ENCODE data around the gene SERINC1.

SERINC1 gene

DNA sequence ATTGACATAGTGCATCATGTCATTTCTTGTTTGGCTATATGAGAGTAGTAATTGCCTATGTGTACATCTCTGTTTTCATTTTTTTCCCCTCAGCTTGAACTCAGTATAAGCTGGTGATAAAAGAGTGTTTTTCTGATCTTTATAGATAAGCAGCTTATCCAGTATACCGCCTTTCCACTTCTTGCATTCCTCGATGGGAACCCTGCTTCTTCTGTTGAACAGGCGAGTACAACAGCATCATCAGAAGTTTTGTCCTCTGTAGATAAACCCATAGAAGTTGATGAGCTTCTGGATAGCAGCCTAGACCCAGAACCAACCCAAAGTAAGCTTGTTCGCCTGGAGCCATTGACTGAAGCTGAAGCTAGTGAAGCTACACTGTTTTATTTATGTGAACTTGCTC lies 39.8 kb downstream of the SERINC1 start:
- DNase-seq, result no peak

DNA sequence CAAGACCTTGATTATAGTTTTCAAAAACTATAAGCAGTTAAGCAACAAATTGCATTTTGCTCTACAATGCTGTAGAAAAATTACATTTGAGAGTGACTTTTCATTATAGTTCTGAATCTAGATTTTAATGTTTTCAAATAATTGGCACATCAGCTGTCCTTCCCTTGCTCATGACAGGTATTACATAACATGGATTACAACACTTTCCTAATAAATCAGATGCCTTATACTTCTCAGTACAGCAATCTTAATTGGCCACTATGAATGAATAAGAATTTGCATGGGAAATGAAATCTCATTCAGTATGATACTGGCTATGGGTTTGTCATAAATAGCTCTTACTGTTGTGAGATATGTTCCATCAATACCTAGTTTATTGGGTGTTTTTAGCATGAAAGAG lies 42.3 kb downstream of the SERINC1 start:
- no peak for DNase-seq

DNA sequence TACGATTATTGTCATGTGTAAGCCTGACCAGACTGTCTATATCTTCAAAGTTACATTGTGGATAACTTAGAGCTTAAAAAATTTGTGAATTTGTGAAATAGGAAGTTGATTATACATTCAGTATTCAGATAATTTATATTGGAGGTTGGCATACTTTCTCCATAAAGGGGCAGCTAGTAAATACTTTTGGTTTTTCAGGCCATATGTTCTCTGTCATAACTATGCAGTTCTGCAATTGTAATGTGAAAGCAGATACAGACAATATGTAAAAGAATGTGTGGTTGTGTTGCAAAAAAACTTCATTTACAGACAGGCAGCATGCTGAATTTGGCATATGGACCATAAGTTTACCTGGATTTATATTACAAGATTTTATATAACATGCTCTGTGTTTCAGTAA lies 42.8 kb downstream of the SERINC1 start:
- DNase-seq, result no peak

DNA sequence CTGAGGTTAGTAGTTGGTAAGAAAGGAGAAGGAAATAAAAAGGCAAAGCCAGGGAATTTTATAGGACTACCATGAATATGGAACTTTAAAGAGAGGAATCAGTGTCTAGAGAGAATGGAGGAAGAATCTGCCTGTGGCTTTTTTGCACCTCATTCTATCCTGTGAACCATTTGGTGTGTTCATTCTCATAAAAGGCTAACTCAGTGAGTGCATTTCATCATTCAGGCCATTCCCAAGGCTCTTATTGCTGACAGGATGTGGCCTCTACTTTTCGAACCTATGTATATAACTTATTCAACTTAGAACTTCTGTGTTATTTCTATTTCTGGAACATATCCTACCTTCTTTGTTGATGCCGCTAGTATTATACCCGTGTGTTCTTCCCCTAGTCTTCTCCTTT lies 45.0 kb downstream of the SERINC1 start:
- DNase-seq, result no peak

DNA sequence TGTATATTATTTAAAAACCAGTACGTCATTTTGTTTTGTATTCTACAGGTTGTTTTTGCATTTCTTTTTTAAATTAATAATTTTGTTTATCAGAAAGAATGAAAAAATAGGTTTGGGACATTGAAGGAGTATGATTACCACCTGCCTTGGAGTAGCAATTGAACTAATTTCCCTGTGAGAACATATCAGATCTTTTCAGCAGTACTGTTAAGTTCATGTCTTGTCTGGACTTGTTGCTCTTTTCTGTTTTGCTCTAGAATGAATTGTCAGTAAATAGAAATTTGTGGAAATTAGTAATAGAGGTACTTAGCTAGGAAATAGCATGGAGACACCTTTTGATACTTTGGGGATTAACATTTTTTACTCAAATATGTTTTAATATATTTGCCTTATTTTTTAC lies 47.9 kb downstream of the SERINC1 start:
- no peak for DNase-seq

DNA sequence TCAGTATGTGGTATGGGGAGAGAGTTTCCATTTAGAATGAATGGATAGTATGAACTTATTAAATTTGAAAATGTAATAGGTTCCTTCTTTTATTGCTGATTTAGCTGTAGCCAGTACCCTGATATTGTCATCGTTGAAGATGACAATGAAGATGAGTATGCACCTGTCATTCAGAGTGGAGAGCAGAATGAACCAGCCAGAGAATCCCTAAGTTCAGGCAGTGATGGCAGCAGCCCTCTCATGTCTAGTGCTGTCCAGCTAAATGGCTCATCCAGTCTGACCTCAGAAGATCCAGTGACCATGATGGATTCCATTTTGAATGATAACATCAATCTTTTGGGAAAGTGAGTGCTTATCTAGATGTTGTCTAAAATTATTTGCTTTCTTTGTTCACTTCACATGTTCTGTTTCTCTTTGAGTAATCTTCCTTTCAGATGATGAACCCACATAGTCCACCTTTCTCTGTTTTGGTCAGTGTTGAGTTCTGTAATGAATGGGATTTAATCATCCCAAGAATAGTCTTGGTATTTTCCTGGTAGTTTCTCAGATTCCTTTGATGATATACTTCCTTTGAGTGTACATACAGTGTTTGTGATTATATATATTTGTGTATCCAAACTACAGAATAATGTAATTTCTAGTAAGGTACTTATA lies 48.9 kb downstream of the SERINC1 start:
- no peak for DNase-seq

DNA sequence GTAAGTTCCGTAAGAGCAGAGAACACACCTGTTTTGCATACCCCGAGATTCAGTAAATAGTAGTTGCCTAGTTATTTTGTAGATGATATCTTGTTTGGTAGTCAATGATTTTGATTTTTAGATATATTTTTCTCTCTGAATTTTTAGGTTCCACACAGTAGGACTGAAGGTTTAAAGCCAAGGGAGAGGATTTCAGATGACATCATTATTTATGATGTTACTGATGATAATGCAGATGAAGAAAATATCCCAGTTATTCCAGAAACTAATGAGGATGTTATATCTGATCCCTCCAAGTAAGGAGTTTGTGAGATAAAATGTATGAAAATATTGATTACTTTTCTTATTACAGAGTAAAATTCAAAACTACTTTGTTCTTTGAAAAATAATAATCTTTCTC lies 49.6 kb downstream of the SERINC1 start:
- DNase-seq, result no peak

DNA sequence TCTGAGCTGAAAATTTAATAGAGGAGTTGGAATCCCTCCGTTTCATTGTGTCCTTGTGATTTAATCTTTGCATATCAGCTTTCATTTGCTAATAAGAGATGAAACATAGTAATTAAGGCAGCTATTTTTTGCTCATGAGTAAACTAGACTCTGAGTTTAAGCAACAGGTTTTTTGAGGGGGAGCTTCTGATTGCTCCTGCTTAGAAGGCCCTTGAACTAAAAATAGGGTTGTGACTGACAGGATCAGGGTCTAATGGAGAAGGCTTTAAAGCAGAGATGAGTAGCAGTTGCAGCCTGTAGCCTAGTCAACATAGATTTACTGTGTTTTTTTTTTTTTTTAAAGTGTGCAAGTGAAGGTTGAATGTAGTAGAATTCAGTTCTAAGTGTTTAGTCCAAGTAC lies 54.8 kb downstream of the SERINC1 start:
- DNase-seq, result no peak

DNA sequence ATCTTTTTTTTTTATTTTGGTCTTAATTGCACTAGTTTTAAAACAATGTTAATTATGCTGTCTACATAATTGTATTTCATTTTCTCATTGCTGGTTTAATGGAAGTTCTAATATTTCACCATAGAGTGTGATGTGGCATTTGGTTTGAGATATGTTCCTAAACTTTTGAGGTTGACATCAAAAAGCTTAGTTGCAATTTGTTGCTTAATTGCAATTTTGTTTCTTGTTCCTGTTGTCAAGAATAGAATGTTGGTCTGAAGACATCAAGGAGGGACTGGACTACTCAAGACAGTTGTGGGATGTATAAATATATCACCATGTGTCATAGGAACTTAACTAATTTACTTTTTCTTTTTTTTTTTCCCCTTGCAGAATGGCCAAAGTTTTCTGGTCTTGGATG lies 59.6 kb downstream of the SERINC1 start:
- DNase-seq, result no peak

DNA sequence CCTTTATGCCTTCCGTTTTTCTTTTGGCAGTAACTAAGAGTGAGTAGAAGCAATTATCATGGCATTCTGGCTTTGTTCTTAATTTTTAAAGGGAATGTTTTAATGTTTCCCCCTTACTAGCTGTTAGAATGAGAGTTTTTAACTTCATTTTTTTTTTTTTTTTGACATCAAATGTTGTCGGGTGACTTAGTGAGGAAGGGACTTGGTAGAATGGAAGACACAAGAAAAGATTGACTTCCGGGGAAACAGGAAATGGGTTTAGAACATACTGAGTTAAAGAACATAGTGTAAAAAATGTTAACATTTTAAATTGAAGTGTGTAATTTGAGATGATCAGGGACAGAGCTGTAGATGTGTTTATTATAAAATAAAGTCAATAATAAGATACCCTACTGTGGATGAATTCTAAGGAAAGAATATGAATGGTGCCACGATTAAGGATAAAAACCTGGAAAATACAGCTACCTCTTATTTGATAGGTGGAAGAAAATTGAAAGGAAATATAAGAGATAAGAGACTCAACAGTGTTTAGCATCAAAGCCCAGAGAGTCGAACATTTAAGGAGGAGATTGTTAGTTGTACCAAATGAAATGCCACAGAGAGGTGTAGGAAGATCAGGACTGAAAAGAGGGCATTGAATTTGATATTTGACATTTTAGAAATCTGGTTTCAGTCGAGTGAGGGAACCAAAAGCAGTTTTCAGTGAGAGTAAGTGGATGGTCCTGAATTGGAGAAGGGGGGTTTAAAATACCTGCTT lies 62.7 kb downstream of the SERINC1 start:
- DNase-seq, result no peak

DNA sequence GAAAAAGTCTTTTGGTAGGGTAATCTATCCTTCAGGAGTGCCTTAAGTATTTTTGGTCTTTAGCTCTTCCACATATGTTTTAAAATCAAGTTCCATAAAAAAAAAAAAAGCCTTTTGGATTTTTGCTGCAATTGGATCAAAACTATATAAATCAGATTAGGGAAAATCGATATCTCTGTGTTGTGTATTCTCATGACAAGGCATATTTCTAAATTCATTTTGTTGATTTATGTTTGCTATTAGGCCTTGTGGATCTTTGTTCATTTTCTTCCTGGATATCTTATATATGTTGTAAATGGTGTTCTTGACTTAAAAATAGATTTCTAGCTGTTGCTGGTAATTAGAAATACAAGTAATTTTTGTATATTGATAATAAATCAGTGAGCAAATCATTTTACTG lies 63.4 kb downstream of the SERINC1 start:
- no peak for DNase-seq

DNA sequence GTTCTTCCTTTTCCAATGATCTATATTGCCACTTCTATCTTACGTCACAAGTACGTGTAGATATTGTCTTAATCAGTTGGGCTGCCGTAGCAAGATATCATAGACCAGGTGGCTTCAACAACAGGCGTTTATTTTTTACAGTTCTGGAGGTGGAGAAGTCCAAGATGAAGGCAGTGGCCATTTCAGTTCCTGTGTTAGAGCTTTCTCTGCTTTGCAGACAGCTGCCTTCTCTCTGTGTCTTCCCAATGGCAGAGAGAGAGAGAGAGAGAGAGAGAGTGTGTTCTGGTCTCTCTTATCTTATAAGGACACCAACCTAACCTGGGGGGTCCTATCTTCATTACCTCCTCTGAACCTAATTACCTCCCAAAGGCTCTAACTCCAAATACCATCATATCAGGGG lies 63.9 kb downstream of the SERINC1 start:
- DNase-seq, result no peak

DNA sequence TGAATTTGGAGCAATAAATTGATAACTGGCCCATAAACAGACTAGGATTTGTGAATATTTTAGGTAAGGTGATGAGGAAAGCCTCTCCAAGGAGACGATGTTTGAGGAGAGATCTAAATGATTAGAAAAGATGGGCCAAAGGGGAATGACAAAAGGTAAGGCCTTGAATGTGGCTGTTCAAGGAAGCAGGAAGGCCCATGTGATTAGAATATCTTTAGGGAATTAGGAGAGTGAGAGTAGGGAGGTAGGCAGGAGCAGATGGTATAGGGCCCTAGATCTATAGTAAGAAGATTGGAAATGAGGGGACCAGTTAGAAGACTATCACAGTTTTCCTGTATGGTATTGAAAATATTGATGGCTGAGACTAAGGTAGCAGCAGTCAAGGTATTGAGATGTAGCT lies 65.4 kb downstream of the SERINC1 start:
- no peak for DNase-seq

DNA sequence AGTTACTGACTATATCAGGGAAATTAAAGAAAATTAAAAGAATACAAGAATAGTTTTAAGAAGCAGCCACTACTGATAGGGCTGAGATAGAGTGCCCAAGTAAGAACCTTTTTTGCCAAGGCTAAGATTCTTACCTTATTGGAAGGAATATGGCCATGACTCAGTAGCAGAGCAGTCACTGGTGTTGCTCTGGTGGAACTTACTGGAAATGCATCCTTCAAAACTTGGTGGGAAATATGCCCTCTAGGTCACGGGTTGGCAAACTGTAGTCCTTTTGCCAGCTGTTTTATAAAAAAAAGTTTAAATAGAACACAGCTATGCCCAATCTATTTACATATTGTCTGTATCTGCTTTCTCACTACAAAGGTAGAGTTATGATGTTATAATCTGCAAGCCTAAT lies 66.2 kb downstream of the SERINC1 start:
- no peak for DNase-seq

DNA sequence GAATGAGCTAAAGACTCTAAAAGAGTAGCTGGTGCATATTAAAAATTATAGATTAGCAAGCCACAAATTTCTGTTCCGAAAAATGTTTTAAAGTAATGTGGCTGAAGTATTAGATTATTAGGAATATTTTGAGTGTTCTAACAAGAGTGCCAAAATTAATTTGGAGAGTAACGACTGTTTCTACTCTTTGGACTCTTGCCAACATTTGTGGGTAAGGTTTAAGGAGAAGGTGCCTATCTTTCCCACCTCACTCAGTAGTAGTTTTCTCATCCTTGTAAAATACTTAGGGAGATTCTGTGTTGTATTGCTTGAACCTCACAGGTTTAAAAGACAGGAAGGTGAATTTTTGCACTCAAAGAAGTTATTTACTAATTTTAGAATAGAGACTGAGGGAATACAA lies 67.2 kb downstream of the SERINC1 start:
- DNase-seq, result no peak

DNA sequence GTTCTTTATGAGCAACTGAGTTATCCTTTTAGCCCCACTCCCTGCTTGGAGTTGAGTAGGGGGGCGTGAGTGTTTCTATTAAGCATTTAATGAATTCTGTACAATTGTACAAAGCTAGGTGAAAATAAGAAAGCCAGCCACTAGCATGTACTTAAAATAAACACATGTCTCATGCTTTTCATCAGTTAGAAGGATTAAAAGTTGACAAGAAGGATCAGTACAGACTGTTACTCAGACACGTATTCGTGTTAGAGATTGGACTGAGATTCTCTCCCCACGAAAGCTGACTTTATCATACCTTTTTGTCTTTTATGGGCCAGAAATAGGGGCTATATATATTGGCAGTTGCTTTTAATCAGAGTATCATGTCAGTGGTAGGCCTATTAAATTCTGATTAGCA lies 70.5 kb downstream of the SERINC1 start:
- DNase-seq, result no peak

DNA sequence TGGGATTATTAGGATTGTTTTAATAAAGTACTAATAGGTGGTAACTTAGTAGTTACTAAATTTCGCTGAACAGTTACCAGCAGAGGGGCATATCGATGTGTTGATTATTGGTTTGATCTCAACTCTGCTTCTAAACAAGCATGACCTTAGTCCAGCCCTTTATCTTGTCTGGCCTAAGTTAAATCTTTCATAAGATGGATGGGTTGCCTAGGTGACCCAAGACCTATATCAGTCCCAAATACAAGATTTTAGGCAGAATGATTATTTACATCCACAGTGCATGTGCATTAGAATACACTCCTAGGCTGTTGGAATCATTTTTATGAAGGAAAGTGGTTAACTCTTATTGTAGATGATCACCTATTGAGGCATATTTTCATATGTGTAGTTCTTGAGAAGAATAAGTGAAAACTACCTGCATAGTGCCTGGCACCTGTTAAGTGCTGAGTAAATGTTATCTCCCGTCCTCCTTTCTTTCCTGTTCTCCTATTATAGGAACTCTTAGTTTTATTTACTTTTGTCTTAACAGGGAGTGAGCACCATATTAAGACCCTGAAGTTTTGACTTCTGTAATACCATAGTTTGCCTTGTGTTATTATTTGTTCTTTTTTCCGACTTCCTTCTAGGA lies 71.0 kb downstream of the SERINC1 start:
- no peak for DNase-seq

DNA sequence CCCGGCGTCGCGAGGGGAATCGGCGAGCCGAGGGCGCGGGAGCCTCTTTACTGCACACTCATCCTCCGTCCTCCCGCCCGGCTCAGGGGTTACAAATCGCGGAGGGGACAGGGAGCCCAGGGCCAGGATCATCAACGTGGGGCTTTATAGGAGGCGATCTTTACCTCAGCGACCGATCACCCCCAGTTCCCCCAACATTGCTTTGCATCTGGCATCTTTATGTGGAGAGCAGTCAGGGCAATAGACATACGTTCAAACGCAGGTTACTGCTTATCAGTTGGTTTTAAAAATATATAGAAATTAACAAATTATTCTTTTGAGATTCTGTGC lies 71.5 kb downstream of the SERINC1 start:
- no peak for DNase-seq

DNA sequence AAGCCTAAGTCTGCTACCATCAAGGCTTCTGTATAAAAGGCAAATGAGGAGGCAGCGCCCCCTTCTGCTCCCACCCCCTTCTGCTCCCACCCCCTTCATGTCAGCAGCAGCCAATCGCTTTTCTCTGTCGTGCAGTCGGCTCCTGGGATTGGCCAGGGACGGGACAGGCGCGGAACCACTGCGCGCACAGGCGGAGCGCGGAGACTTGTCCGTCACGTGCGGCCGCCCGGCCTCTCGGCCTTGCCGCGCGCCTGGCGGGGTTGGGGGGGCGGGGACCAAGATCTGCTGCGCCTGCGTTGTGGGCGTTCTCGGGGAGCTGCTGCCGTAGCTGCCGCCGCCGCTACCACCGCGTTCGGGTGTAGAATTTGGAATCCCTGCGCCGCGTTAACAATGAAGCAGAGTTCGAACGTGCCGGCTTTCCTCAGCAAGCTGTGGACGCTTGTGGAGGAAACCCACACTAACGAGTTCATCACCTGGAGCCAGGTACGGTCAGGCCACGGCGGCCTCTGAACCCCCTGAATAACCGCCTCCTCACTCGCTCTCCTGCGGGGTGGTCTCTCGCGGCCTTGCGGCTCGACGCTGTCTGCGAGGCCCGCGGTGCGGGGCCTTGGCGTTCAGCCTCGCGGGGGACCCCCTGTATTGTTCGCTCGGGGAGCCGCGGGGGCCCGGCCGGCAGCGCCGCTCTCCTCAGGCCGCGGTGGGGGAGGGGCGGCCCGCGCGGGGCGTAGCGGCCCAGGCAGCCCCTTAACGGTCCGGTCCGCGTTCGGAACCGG lies 72.1 kb downstream of the SERINC1 start, which contains the start of gene HSF2:
TSS of gene HSF2 (plus strand) at position 305 of the 773 bp plus-strand sequence. CDS start at position 391, 86 bp downstream.
- DNase-seq, result peak; percentile 65

DNA sequence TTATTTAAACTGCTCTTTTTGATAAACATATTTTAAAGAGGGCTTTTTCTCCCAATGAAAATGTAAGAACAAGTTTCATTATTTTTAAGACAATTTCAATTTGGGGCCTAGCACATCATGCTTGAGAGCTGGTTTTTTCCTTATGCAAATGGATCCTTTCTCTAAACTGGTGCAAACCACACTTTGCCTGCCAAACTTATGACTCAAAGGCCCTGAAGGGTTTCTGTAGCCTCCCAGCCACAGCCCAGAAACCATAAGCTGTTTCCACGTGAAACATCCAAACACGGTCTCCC lies 72.6 kb downstream of the SERINC1 start:
- no peak for DNase-seq

DNA sequence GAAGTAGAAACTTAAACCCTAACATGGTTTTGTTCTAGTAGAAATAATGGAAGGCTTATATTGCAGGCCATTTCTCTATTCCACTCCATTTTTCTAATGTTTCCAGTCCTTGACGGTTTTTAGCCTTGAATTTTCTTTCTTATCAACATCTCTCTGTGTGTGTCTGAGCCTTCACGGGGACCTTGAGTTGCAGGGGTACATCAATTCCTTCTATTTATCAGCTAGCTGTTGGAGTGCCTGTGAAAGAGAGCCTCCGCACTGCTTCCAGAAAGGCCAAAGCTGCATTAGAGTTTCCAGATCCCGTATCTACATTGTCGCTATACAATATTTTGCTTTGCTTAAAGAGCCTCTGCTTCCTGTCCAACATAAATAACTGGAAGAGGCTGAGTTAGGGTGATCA lies 77.6 kb downstream of the SERINC1 start:
- DNase-seq, result no peak

DNA sequence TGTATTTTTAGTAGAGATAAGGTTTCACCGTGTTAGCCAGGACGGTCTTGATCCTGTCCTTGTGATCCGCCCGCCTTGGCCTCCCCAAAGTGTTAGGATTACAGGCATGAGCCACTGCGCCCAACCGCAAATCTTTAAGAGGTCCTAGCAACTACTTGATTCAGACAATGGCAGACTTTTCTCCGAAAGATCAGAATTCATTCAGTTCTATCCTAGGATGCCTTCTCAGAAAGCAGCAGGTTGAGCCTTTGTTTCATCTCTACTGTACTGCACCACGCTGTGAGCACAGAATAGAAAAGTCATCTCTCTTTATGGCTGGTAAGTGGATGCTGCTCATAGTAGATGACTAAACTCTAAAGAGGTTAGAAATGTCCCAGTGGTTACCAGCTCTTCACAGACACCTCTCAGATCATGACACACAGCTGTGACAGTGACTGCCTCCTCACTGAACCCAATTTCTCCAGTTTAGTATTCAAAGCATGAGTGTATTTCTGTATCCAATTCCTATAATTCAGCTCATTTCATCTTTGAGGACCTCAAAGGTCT lies 78.2 kb downstream of the SERINC1 start:
- no peak for DNase-seq
